GM18858 (cell line): ENCODE results near the gene PACSIN2.
"Not testable (repeated sequence)": the region's sequence is repeated elsewhere in the genome, so short reads cannot be mapped to it uniquely, and the experiment has no call there.

Experiments used
- ATAC-seq: cut with Tn5 transposase; IDR thresholded peaks from one replicate; pipeline ENCODE4 v1.9.1; 2021; ENCODE audit not compliant: unreplicated experiment

PACSIN2 gene

GRCh38 chr22:43011079-43011478, 3.9 kb downstream of the PACSIN2 start:
- ATAC-seq: no peak

- no peak for ATAC-seq
Observed at GRCh38 chr22:43009444-43009843, 5.5 kb downstream of the PACSIN2 start.

GRCh38 chr22:43008921-43009320, 6.0 kb downstream of the PACSIN2 start:
- no peak for ATAC-seq

GRCh38 chr22:43008509-43008908, 6.4 kb downstream of the PACSIN2 start:
- ATAC-seq: no peak

GRCh38 chr22:43007519-43008102, 7.3 kb downstream of the PACSIN2 start:
- no peak for ATAC-seq

- no peak for ATAC-seq
Observed at GRCh38 chr22:43006753-43007152, 8.2 kb downstream of the PACSIN2 start.

GRCh38 chr22:43006016-43006505, 8.9 kb downstream of the PACSIN2 start:
- ATAC-seq: no peak

- ATAC-seq: no peak
Observed at GRCh38 chr22:43005106-43005505, 9.8 kb downstream of the PACSIN2 start.

- ATAC-seq: no peak
Observed at GRCh38 chr22:43004362-43005035, 10.4 kb downstream of the PACSIN2 start.

- ATAC-seq: no peak
Observed at GRCh38 chr22:43002202-43002586, 12.8 kb downstream of the PACSIN2 start.

GRCh38 chr22:43001271-43002201, 13.4 kb downstream of the PACSIN2 start:
- no peak for ATAC-seq

- ATAC-seq: no peak
Observed at GRCh38 chr22:43000441-43001175, 14.3 kb downstream of the PACSIN2 start.

- ATAC-seq: no peak
Observed at GRCh38 chr22:42997582-42998090, 17.3 kb downstream of the PACSIN2 start.

GRCh38 chr22:42996646-42997365, 18.1 kb downstream of the PACSIN2 start:
- no peak for ATAC-seq

GRCh38 chr22:42995654-42996053, 19.3 kb downstream of the PACSIN2 start:
- ATAC-seq: not testable (repeated sequence)

- no peak for ATAC-seq
Observed at GRCh38 chr22:42994917-42995562, 19.9 kb downstream of the PACSIN2 start.

- ATAC-seq: no peak
Observed at GRCh38 chr22:42994276-42994916, 20.6 kb downstream of the PACSIN2 start.

- no peak for ATAC-seq
Observed at GRCh38 chr22:42993651-42994275, 21.2 kb downstream of the PACSIN2 start.
